Suppressor macrophage treated with lipopolysaccharide for 4 hours (primary cell): ENCODE results near the gene SUCNR1.
"Not testable (repeated sequence)": the region's sequence is repeated elsewhere in the genome, so short reads cannot be mapped to it uniquely, and the experiment has no call there.

Source experiments
- DNase-seq: peaks from one replicate; pipeline ENCODE4 v3.0.0-alpha.2; 2020

SUCNR1 gene

GRCh38 chr3:151903501-151903991, 30.1 kb downstream of the SUCNR1 start:
- DNase-seq: peak; percentile 57

GRCh38 chr3:151905647-151906046, 32.2 kb downstream of the SUCNR1 start:
- no peak for DNase-seq

GRCh38 chr3:151906751-151907150, 33.3 kb downstream of the SUCNR1 start:
- no peak for DNase-seq

- DNase-seq: no peak
Measured at GRCh38 chr3:151908399-151908798, 35.0 kb downstream of the SUCNR1 start.

GRCh38 chr3:151909681-151910405, 36.4 kb downstream of the SUCNR1 start:
- no peak for DNase-seq

GRCh38 chr3:151911462-151911861, 38.0 kb downstream of the SUCNR1 start:
- DNase-seq: no peak

- no peak for DNase-seq
Measured at GRCh38 chr3:151912028-151912427, 38.6 kb downstream of the SUCNR1 start.

- no peak for DNase-seq
Measured at GRCh38 chr3:151916781-151917180, 43.3 kb downstream of the SUCNR1 start.

- DNase-seq: peak; percentile 59
Measured at GRCh38 chr3:151918253-151919029, 45.0 kb downstream of the SUCNR1 start.

GRCh38 chr3:151919030-151919328, 45.5 kb downstream of the SUCNR1 start:
- DNase-seq: no peak

- DNase-seq: no peak
Measured at GRCh38 chr3:151919446-151919845, 46.0 kb downstream of the SUCNR1 start.

GRCh38 chr3:151923901-151924300, 50.5 kb downstream of the SUCNR1 start:
- DNase-seq: no peak

- no peak for DNase-seq
Measured at GRCh38 chr3:151924753-151925152, 51.3 kb downstream of the SUCNR1 start.

GRCh38 chr3:151925419-151925818, 52.0 kb downstream of the SUCNR1 start:
- DNase-seq: no peak

- DNase-seq: no peak
Measured at GRCh38 chr3:151925876-151926275, 52.4 kb downstream of the SUCNR1 start.

GRCh38 chr3:151926956-151927355, 53.5 kb downstream of the SUCNR1 start:
- DNase-seq: no peak

GRCh38 chr3:151927915-151928525, 54.6 kb downstream of the SUCNR1 start:
- DNase-seq: not testable (repeated sequence)

- no peak for DNase-seq
Measured at GRCh38 chr3:151931171-151931570, 57.7 kb downstream of the SUCNR1 start.

GRCh38 chr3:151933234-151933853, 59.9 kb downstream of the SUCNR1 start:
- no peak for DNase-seq
